Peyer's patch (tissue), 4 donors: Measurements from ENCODE around the gene KANSL3.

Experiments
- CTCF ChIP-seq, 6 experiments: fragments of 450-650 bp in 4 of 6; fragments of 200-600 bp in 2 of 6; sonication (generic) in 1 of 6; IDR thresholded peaks; one replicate each; pipeline ENCODE4 v1.5.1; 2017 to 2019; ENCODE audit warnings: antibody characterized with exemption in 6 of 6, mild to moderate bottlenecking in 3 of 6, moderate library complexity in 1 of 6
- POLR2A ChIP-seq, 2 donors: fragments of 450-650 bp; IDR thresholded peaks; one replicate each; pipeline ENCODE4 v1.5.1; 2017; ENCODE audit warnings: antibody characterized with exemption in 2 of 2, mild to moderate bottlenecking in 2 of 2, moderate library complexity in 2 of 2

GRCh38 chr2:96552315-96553175, 85.6 kb downstream of the KANSL3 start:
- no peak for TF ChIP-seq CTCF (IDR thresholded peaks at IDR 0.05)
- TF ChIP-seq POLR2A (IDR thresholded peaks at IDR 0.05): no peak
